ENCODE data around the gene C19orf53. TPM values are rescaled to one million over a fixed set of nuclear protein-coding genes. Genes with fewer than 3 reads are reported as not detected.
"Not testable (repeated sequence)": the region's sequence is repeated elsewhere in the genome, so short reads cannot be mapped to it uniquely, and the experiment has no call there.

C19orf53 gene
- total RNA-seq, 1 experiment from 2014 or later, result 115 TPM

- H3K9me3 ChIP-seq (ENCODE audit: control insufficient read depth in 1 of 2, insufficient read depth in 1 of 2, low read depth in 1 of 2, low read length in 2 of 2); H3K27ac ChIP-seq (ENCODE audit: low read depth, low read length); H3K4me3 ChIP-seq (replicated peaks in 1 of 2; ENCODE audit: low read depth in 1 of 2, low read length in 2 of 2); H3K4me2 ChIP-seq (ENCODE audit: low read length); BruUV-seq (replicated peaks); DNase-seq (ENCODE audit: low read depth, low spot score); POLR2A ChIA-PET; H4K20me1 ChIP-seq (ENCODE audit: insufficient read depth); H2AFZ ChIP-seq (ENCODE audit: low read depth, low read length, poor library complexity, severe bottlenecking); H3K9ac ChIP-seq (ENCODE audit: low read length); H3K9me2 ChIP-seq (ENCODE audit: insufficient read depth); ATAC-seq; H3K27me3 ChIP-seq (ENCODE audit: insufficient read depth, low read length); CTCF ChIA-PET: not testable (repeated sequence)
- H3K79me2 ChIP-seq (ENCODE audit: insufficient read depth, low read length), result peaks cover 33% of the 10 kb centered on the region
- H3K36me3 ChIP-seq (ENCODE audit: control insufficient read depth in 1 of 2, insufficient read depth in 2 of 2, low read length in 2 of 2), result peaks cover 13 to 23% of the 10 kb centered on the region in 2 experiments; a peak in 3 of 4 replicates
- H3K4me1 ChIP-seq (ENCODE audit: control insufficient read depth in 1 of 2, insufficient read depth in 2 of 2, low read length in 2 of 2), result peaks cover 28 to 34% of the 10 kb centered on the region in 2 experiments
- RAD21 ChIA-PET (ENCODE audit: low non-redundant PET in 1 of 2, low total read pairs in 2 of 2, uncharacterized antibody in 2 of 2, unreplicated experiment in 2 of 2), result interaction anchor here in 1 of 2 experiments (0.6 kb wide), 1 partner anchor 93 kb away, joined by 5 read pairs; no protein-coding TSS in a partner anchor
- intact Hi-C loops (cut with micrococcal nuclease), result loop anchor here (10.0 kb wide), 1 partner anchor 295 kb away; the partner anchor contains the start of gene MISP3
Measured at GRCh38 chr19:13779794-13780193, 5.5 kb downstream of the C19orf53 start.

- TF ChIP-seq REST (IDR thresholded peaks at IDR 0.05; ENCODE audit: low read depth), result no peak
- TF ChIP-seq FOSL1 (IDR thresholded peaks at IDR 0.05; ENCODE audit: low read depth), result peak; percentile 30; the same call in 1 of the 2 replicates
- peak; percentile 38; the same call in 1 of the 2 replicates for TF ChIP-seq POLR2AphosphoS5 (IDR thresholded peaks at IDR 0.05; ENCODE audit: low read depth, low read length)
- TF ChIP-seq MAX (IDR thresholded peaks at IDR 0.05), result no peak
- ChIA-PET POLR2A (interaction anchor here (1.0 kb wide), 1 partner anchor 13 kb away, joined by 6 read pairs; the partner anchor contains the start of gene ZSWIM4), CTCF (interaction anchor here (0.7 to 1.5 kb wide), 4 partner anchors 9 to 81 kb away, joined by 3 to 6 read pairs (median 3); no protein-coding TSS in a partner anchor), RAD21 (ENCODE audit: low non-redundant PET in 1 of 2, low total read pairs in 2 of 2, uncharacterized antibody in 2 of 2, unreplicated experiment in 2 of 2) (no interaction called here)
- peaks cover 28 to 40% of the 10 kb centered on the region in 2 experiments for H3K4me1 ChIP-seq (ENCODE audit: control insufficient read depth in 1 of 2, insufficient read depth in 2 of 2, low read length in 2 of 2)
- H4K20me1 ChIP-seq (ENCODE audit: insufficient read depth), result no peaks in the 10 kb centered on the region
- no peak overlapping the region for H3K27ac ChIP-seq (ENCODE audit: low read depth, low read length)
- BruUV-seq (replicated peaks), result no TSS peak
- H3K79me2 ChIP-seq (ENCODE audit: insufficient read depth, low read length), result peaks cover 16% of the 10 kb centered on the region; the same call in 1 of the 2 replicates
- DNase-seq (ENCODE audit: low read depth, low spot score), result peak; percentile 54
- no peaks in the 10 kb centered on the region for H3K27me3 ChIP-seq (ENCODE audit: insufficient read depth, low read length)
- no peaks in the 10 kb centered on the region for H3K9me3 ChIP-seq (ENCODE audit: control insufficient read depth in 1 of 2, insufficient read depth in 1 of 2, low read depth in 1 of 2, low read length in 2 of 2)
- peak overlapping the region; percentile 55 for H3K4me2 ChIP-seq (ENCODE audit: low read length)
- H3K4me3 ChIP-seq (replicated peaks in 1 of 2; ENCODE audit: low read depth in 1 of 2, low read length in 2 of 2), result no peak overlapping the region; a peak in 1 of 4 replicates
- H2AFZ ChIP-seq (ENCODE audit: low read depth, low read length, poor library complexity, severe bottlenecking), result no peak overlapping the region
- H3K9ac ChIP-seq (ENCODE audit: low read length), result peak overlapping the region; percentile 35; the same call in 1 of the 2 replicates
- no peaks in the 10 kb centered on the region for H3K9me2 ChIP-seq (ENCODE audit: insufficient read depth)
- H3K36me3 ChIP-seq (ENCODE audit: control insufficient read depth in 1 of 2, insufficient read depth in 2 of 2, low read length in 2 of 2), result peaks cover 12 to 21% of the 10 kb centered on the region in 2 experiments; a peak in 3 of 4 replicates
- peak; percentile 65 for ATAC-seq
- intact Hi-C loops (cut with micrococcal nuclease), result loop anchor here (10.0 kb wide), 1 partner anchor 293 kb away; the partner anchor contains the start of gene MISP3
Measured at GRCh38 chr19:13781547-13781946, 7.3 kb downstream of the C19orf53 start.

All from HCT116 (cell line).